Measurements from ENCODE around the gene ZDHHC11B. TPM values are rescaled to one million over a fixed set of nuclear protein-coding genes. Genes with fewer than 3 reads are reported as not detected.

ZDHHC11B gene
- total RNA-seq, 4 donors from 2014 or later, result 4.6 to 52.0 (median 28.6) TPM

GRCh38 chr5:671459-672328 lies 112.8 kb downstream of the ZDHHC11B start:
- Histone ChIP-seq H3K9me3 (peaks cover 0 to 5% (median 0%) of the 10 kb centered on the region in 4 donors), H3K4me3 (peak overlapping the region in 2 of 4 donors; percentile 38 to 42), H3K27ac (peak overlapping the region in 2 of 4 donors; percentile 31 to 71), H3K36me3 (no peaks in the 10 kb centered on the region), H3K27me3 (no peaks in the 10 kb centered on the region), H3K4me1 (peaks cover 0 to 41% (median 16%) of the 10 kb centered on the region in 4 donors)
- TF ChIP-seq, protein P1, sequence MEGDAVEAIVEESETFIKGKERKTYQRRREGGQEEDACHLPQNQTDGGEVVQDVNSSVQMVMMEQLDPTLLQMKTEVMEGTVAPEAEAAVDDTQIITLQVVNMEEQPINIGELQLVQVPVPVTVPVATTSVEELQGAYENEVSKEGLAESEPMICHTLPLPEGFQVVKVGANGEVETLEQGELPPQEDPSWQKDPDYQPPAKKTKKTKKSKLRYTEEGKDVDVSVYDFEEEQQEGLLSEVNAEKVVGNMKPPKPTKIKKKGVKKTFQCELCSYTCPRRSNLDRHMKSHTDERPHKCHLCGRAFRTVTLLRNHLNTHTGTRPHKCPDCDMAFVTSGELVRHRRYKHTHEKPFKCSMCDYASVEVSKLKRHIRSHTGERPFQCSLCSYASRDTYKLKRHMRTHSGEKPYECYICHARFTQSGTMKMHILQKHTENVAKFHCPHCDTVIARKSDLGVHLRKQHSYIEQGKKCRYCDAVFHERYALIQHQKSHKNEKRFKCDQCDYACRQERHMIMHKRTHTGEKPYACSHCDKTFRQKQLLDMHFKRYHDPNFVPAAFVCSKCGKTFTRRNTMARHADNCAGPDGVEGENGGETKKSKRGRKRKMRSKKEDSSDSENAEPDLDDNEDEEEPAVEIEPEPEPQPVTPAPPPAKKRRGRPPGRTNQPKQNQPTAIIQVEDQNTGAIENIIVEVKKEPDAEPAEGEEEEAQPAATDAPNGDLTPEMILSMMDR (IDR thresholded peaks at IDR 0.05), result peak; percentile 51 to 98 (median 91)
- no peak for TF ChIP-seq POLR2A (IDR thresholded peaks at IDR 0.05)
- DNase-seq, result peak; percentile 54 to 89 (median 89)

- Histone ChIP-seq H3K27me3 (no peaks in the 10 kb centered on the region), H3K4me1 (peaks cover 0 to 41% (median 16%) of the 10 kb centered on the region in 4 donors), H3K27ac (no peak overlapping the region), H3K9me3 (peaks cover 0 to 5% (median 0%) of the 10 kb centered on the region in 4 donors), H3K36me3 (no peaks in the 10 kb centered on the region), H3K4me3 (no peak overlapping the region)
- no peak for TF ChIP-seq POLR2A (IDR thresholded peaks at IDR 0.05)
- TF ChIP-seq, protein P1 (IDR thresholded peaks at IDR 0.05), result no peak
- no peak for DNase-seq
Observed at GRCh38 chr5:670396-671270, 113.9 kb downstream of the ZDHHC11B start.

DNA sequence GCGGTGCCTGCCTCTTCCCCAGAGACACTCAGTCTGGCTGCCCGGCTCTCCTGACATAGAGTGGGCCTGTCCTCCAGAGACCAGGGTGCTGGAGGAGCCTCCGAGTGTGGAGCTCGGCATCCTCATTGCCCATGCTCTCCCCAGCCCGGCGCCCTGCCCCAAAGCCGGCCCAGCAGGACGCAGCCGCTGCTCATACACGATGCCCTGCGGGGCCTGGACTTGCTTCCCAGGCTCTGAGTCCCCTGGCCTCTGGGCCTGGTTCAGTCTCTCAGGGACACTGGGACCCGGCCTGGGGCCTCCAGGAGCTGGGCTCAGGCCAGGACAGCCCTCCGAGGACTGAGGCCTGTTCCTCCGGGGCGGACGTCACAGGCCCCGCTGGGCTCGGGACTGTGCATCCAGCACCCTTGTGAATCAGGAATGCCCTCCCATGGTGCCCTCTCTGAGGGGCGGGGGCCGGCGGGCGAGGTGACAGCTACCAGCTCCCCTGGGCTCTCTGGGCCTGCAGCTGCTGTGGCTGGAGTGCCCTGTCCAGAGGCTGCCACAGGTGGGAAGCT lies 114.6 kb downstream of the ZDHHC11B start:
- Histone ChIP-seq H3K27ac (peak overlapping the region in 1 of 4 donors; percentile 40), H3K36me3 (peaks cover 0 to 4% (median 0%) of the 10 kb centered on the region in 3 donors), H3K9me3 (peaks cover 0 to 5% (median 0%) of the 10 kb centered on the region in 4 donors), H3K4me1 (peaks cover 0 to 40% (median 16%) of the 10 kb centered on the region in 4 donors), H3K27me3 (no peaks in the 10 kb centered on the region), H3K4me3 (no peak overlapping the region)
- no peak for TF ChIP-seq POLR2A (IDR thresholded peaks at IDR 0.05)
- TF ChIP-seq, protein P1 (IDR thresholded peaks at IDR 0.05), result no peak
- no peak for DNase-seq

DNA sequence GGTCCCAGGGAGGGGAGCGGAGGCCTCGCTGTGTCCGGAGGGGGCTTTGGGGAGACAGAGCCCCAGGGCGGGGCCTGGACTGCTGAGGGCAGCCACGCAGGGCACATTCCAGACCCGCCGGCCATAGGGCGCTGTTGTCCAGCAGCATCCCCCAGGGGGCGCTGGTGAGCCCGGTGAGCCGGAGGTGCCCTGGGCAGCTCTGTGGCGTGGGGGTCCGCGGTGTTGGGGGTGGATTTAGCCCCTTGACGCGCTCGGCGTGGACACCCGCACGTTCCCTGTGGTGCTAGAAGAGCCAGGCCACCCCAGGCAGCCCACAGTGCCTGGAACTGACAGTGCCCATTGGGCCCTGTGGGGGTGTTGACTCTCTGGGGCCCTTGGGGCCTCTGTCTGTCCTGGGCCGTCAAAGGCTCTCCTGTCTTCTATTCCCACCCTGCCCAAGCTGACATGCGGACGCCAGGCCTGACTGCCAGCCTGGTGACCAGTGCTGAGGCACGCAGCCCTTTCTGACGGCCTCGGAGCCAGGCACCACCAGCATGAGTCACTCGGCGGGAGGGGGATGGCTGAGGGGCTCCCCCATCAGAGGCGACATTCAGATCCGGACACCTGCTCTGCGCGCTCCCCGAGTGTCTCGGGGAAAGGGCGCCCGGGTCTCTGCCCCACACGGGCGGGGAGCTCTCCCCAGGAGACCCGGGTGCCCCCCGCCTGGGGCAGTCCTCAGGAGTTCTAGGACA lies 115.3 kb downstream of the ZDHHC11B start:
- Histone ChIP-seq H3K4me1 (peaks cover 0 to 34% (median 16%) of the 10 kb centered on the region in 4 donors), H3K4me3 (no peak overlapping the region), H3K27me3 (no peaks in the 10 kb centered on the region), H3K27ac (peak overlapping the region in 1 of 4 donors; percentile 40), H3K36me3 (peaks cover 0 to 10% (median 0%) of the 10 kb centered on the region in 3 donors), H3K9me3 (peaks cover 0 to 5% (median 0%) of the 10 kb centered on the region in 4 donors)
- DNase-seq, result peak in 1 of 3 donors; percentile 72
- TF ChIP-seq, protein P1 (IDR thresholded peaks at IDR 0.05), result peak in 4 of 6 experiments; percentile 64 to 72 (median 68)
- TF ChIP-seq POLR2A (IDR thresholded peaks at IDR 0.05), result no peak
